Myocyte (in vitro differentiated cells): ENCODE data around the gene RIMBP3C. TPM values are rescaled to one million over a fixed set of nuclear protein-coding genes. Genes with fewer than 3 reads are reported as not detected.
"Not testable (repeated sequence)": the region's sequence is repeated elsewhere in the genome, so short reads cannot be mapped to it uniquely, and the experiment has no call there.

Experiments used
- DNase-seq: peaks from one replicate; pipeline ENCODE4 v3.0.0-alpha.2; 2012; ENCODE audit warnings: low read depth
- polyA plus RNA-seq: library from polyadenylated mRNA; unstranded; fragments of >200 nt; gene quantifications from one replicate; pipeline ENCODE4 v1.2.1, GENCODE V29; 2012; ENCODE audit warnings: missing spikeins
- total RNA-seq: library from RNA; depleted of rRNA; stranded (reverse); fragments of >200 nt; gene quantifications from 2 replicates; pipeline ENCODE4 v1.2.3, GENCODE V29; 2014

Gene RIMBP3C
- 0.42 TPM in 1 of 2 replicates, not detected in the other for total RNA-seq
- 0.24 TPM for polyA plus RNA-seq

GRCh38 chr22:21551361-21551760 lies at the start of gene RIMBP3C:
RIMBP3C (minus strand) TSS chr22:21551461; CDS start chr22:21550976, 485 bp downstream.
- DNase-seq: not testable (repeated sequence)

GRCh38 chr22:21599053-21599893 lies 48.0 kb upstream of the RIMBP3C start:
- no peak for DNase-seq

GRCh38 chr22:21598302-21598701 lies 47.0 kb upstream of the RIMBP3C start:
- no peak for DNase-seq

GRCh38 chr22:21596356-21597135 lies 45.3 kb upstream of the RIMBP3C start:
- not testable (repeated sequence) for DNase-seq

GRCh38 chr22:21594865-21595452 lies 43.7 kb upstream of the RIMBP3C start:
- no peak for DNase-seq

- peak; percentile 23 for DNase-seq
Measured at GRCh38 chr22:21593406-21594232, 42.4 kb upstream of the RIMBP3C start.

- no peak for DNase-seq
Measured at GRCh38 chr22:21592422-21592821, 41.2 kb upstream of the RIMBP3C start.

GRCh38 chr22:21591695-21592094 lies 40.4 kb upstream of the RIMBP3C start:
- DNase-seq: peak; percentile 82

- DNase-seq: no peak
Measured at GRCh38 chr22:21590809-21591641, 39.8 kb upstream of the RIMBP3C start.

GRCh38 chr22:21589396-21589795 lies 38.1 kb upstream of the RIMBP3C start:
- peak; percentile 44 for DNase-seq

- DNase-seq: peak; percentile 83
Measured at GRCh38 chr22:21587803-21588611, 36.7 kb upstream of the RIMBP3C start.

GRCh38 chr22:21585389-21585788 lies 34.1 kb upstream of the RIMBP3C start:
- DNase-seq: no peak

- peak; percentile 28 for DNase-seq
Measured at GRCh38 chr22:21582801-21583740, 31.8 kb upstream of the RIMBP3C start.

- DNase-seq: not testable (repeated sequence)
Measured at GRCh38 chr22:21581009-21581713, 29.9 kb upstream of the RIMBP3C start.

GRCh38 chr22:21580623-21581007 lies 29.4 kb upstream of the RIMBP3C start:
- DNase-seq: not testable (repeated sequence)

GRCh38 chr22:21579474-21579851 lies 28.2 kb upstream of the RIMBP3C start:
- DNase-seq: no peak

GRCh38 chr22:21573750-21574494 lies 22.7 kb upstream of the RIMBP3C start:
- no peak for DNase-seq
